Measurements from ENCODE around the gene PCED1B. TPM values are rescaled to one million over a fixed set of nuclear protein-coding genes. Genes with fewer than 3 reads are reported as not detected.

The PCED1B gene
- total and polyA plus RNA-seq, 12 donors, result 0.49 to 4.8 (median 0.88) TPM

GRCh38 chr12:47078733-47079467 is 521 bp upstream of the PCED1B start:
- Histone ChIP-seq H3K4me3 (peak overlapping the region; percentile 57 to 80 (median 71)), H3K9me3 (no peaks in the 10 kb centered on the region), H3K27me3 (peaks cover 0 to 22% (median 11%) of the 10 kb centered on the region in 7 donors), H3K4me1 (peaks cover 0 to 37% (median 15%) of the 10 kb centered on the region in 9 donors), H3K36me3 (no peaks in the 10 kb centered on the region), H3K27ac (peak overlapping the region in 9 of 10 donors; percentile 76 to 92 (median 90))
- TF ChIP-seq CTCF (IDR thresholded peaks at IDR 0.05), result no peak
- intact Hi-C loops (cut with DNase I), result loop anchor here in 3 of 10 donors (2.0 to 5.0 kb wide), 3 partner anchors 228 to 318 kb away; no protein-coding TSS in a partner anchor
- 6% methylated on average over 17 of the region's 17 CpGs for WGBS, 2 donors
- DNase-seq, result peak in 1 of 2 donors; percentile 21
- ATAC-seq, result peak in 5 of 8 donors; percentile 22 to 52 (median 36)

DNA sequence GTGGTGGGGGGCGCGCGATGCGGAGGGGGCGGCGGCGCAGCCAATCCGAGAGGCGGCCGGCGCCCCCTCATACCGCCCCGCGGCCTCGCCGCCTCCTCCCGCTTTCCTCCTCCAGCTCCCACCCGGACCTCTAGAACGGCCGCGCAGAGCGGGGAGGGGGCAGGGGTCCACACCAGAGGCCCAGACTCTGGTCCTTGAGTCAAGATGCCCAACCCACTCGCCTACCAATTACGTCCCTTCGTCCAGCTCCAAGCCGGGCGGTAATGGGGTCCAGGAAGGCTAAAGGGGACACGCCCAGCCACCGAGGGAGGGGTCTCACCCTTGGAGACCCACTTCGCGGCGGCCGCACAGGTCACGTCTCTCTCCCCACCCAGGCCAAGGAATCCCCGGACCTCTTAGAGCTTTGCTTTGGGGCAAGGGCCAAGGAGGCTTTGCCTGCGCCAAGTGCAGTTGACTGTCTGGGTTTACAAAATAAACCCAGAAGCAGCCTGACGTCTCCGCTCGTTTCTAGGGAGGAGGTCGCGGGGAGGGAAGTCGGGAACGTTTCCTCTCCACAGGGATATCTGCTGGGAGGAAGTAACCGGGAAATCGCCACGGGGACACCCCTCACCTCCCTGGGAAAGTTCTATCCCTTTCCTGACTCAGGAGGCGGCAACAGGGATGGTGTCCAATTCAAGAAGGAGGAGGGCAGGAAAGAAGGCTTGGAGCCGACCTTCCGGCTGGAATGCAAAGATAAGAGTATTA is 732 bp downstream of the PCED1B start:
- peaks cover 0 to 48% (median 18%) of the 10 kb centered on the region in 9 donors for H3K4me1 ChIP-seq
- no peaks in the 10 kb centered on the region for H3K36me3 ChIP-seq
- WGBS, 2 donors, result 0% methylated on average over 32 to 49 of the region's 49 CpGs
- peak overlapping the region; percentile 76 to 92 (median 90) for H3K27ac ChIP-seq
- no peaks in the 10 kb centered on the region for H3K9me3 ChIP-seq
- DNase-seq (peak; percentile 54 to 75), ATAC-seq (peak; percentile 63 to 85 (median 74))
- no peak for TF ChIP-seq CTCF (IDR thresholded peaks at IDR 0.05)
- peaks cover 0 to 20% (median 11%) of the 10 kb centered on the region in 7 donors for H3K27me3 ChIP-seq
- peak overlapping the region; percentile 57 to 80 (median 71) for H3K4me3 ChIP-seq
- intact Hi-C loops (cut with DNase I), result loop anchor here in 7 of 10 donors (2.0 to 10.0 kb wide), 10 partner anchors 105 to 317 kb away; no protein-coding TSS in a partner anchor

- TF ChIP-seq CTCF (IDR thresholded peaks at IDR 0.05), result no peak
- peaks cover 0 to 19% (median 11%) of the 10 kb centered on the region in 7 donors for H3K27me3 ChIP-seq
- 19 to 24% methylated on average over 26 of the region's 26 CpGs for WGBS, 2 donors
These were observed 1.5 kb downstream of the PCED1B start for GRCh38 chr12:47080725-47081502.

More at GRCh38 chr12:47080725-47081502, 1.5 kb downstream of the PCED1B start:
- Histone ChIP-seq H3K36me3 (no peaks in the 10 kb centered on the region), H3K9me3 (no peaks in the 10 kb centered on the region), H3K27ac (peak overlapping the region; percentile 76 to 92 (median 90)), H3K4me3 (peak overlapping the region; percentile 57 to 80 (median 71)), H3K4me1 (peaks cover 0 to 55% (median 25%) of the 10 kb centered on the region in 9 donors)
- intact Hi-C loops (cut with DNase I), result loop anchor here in 6 of 10 donors (5.0 to 10.0 kb wide), 7 partner anchors 104 to 304 kb away; no protein-coding TSS in a partner anchor
- peak; percentile 30 to 63 (median 56) for ATAC-seq
- peak; percentile 40 to 64 for DNase-seq
